SU-DHL-6 (cell line): ENCODE data around the gene LHPP.
A peak's percentile ranks its signal among the peaks of the same experiment; 100 is the strongest.

Experiments used
- H2AFZ ChIP-seq: fragments of 200-600 bp; sonication (generic); 2 replicates; pipeline ENCODE4 v1.6.1; 2014; ENCODE audit warnings: low read depth, mild to moderate bottlenecking, moderate library complexity, mixed read lengths, antibody characterized with exemption, low read length; ENCODE audit not compliant: severe bottlenecking
- H3F3A ChIP-seq: fragments of 200-600 bp; shearing (Covaris generic); 2 replicates; pipeline ENCODE4 v1.6.0; 2016; ENCODE audit warnings: antibody characterized with exemption, mild to moderate bottlenecking; ENCODE audit not compliant: insufficient read depth
- H3K27ac ChIP-seq: fragments of 200-600 bp; sonication (generic); 2 replicates; pipeline ENCODE4 v1.5.1; 2016; ENCODE audit warnings: low read depth, mild to moderate bottlenecking, low read length, moderate library complexity, mixed read lengths
- H3K27me3 ChIP-seq: fragments of 200-600 bp; sonication (generic), shearing (Covaris generic); 2 replicates; pipeline ENCODE4 v1.6.0; 2014; ENCODE audit warnings: mild to moderate bottlenecking, low read length
- H3K36me3 ChIP-seq: fragments of 200-600 bp; sonication (generic); 2 replicates; pipeline ENCODE4 v1.6.1; 2014; ENCODE audit warnings: mild to moderate bottlenecking, low read length, mixed read lengths
- H3K4me2 ChIP-seq: fragments of 300-600, 200-600 bp; shearing (Covaris generic), sonication (generic); 2 replicates; pipeline ENCODE4 v1.6.0; 2014; ENCODE audit warnings: low read length, low read depth, mild to moderate bottlenecking; ENCODE audit not compliant: poor library complexity, severe bottlenecking
- H3K4me3 ChIP-seq: fragments of 200-600 bp; sonication (generic); 2 replicates; pipeline ENCODE4 v1.5.1; 2014; ENCODE audit warnings: antibody characterized with exemption, low read length, mild to moderate bottlenecking, mixed read lengths; ENCODE audit not compliant: insufficient read depth, poor library complexity, severe bottlenecking
- H3K79me2 ChIP-seq: fragments of 200-600 bp; sonication (generic); 2 replicates; pipeline ENCODE4 v1.6.1; 2014; ENCODE audit warnings: mild to moderate bottlenecking, low read length, moderate library complexity; ENCODE audit not compliant: insufficient read depth
- H3K9ac ChIP-seq: fragments of 200-600 bp; sonication (generic); 2 replicates; pipeline ENCODE4 v1.7.0; 2014; ENCODE audit warnings: mild to moderate bottlenecking, low read length
- H3K9me2 ChIP-seq: fragments of 200-600 bp; sonication (generic); replicated peaks from 2 replicates; pipeline ENCODE4 v1.6.1; 2014; ENCODE audit warnings: low read length; ENCODE audit not compliant: insufficient read depth
- H3K9me3 ChIP-seq: fragments of 200-600 bp; sonication (generic); 2 replicates; pipeline ENCODE4 v1.6.1; 2014; ENCODE audit warnings: low read length, mixed read lengths; ENCODE audit not compliant: insufficient read depth
- H4K20me1 ChIP-seq: fragments of 200-600 bp; sonication (generic); 2 replicates; pipeline ENCODE4 v1.6.1; 2014; ENCODE audit warnings: low read depth, mild to moderate bottlenecking, antibody characterized with exemption, low read length, moderate library complexity, mixed read lengths
- CTCF ChIP-seq: fragments of 200-600 bp; sonication (generic); IDR thresholded peaks from one replicate; pipeline ENCODE4 v1.5.1; 2017; ENCODE audit warnings: antibody characterized with exemption, mild to moderate bottlenecking, low read length, moderate library complexity; ENCODE audit not compliant: insufficient read depth, poor library complexity, severe bottlenecking
- EZH2phosphoT487 ChIP-seq: fragments of 200-600 bp; sonication (generic), shearing (Covaris generic); conservative IDR thresholded peaks from 2 replicates; pipeline ENCODE4 v1.6.1; 2018; ENCODE audit warnings: mild to moderate bottlenecking, antibody characterized with exemption, low read length, moderate library complexity, mixed read lengths

The LHPP gene

DNA sequence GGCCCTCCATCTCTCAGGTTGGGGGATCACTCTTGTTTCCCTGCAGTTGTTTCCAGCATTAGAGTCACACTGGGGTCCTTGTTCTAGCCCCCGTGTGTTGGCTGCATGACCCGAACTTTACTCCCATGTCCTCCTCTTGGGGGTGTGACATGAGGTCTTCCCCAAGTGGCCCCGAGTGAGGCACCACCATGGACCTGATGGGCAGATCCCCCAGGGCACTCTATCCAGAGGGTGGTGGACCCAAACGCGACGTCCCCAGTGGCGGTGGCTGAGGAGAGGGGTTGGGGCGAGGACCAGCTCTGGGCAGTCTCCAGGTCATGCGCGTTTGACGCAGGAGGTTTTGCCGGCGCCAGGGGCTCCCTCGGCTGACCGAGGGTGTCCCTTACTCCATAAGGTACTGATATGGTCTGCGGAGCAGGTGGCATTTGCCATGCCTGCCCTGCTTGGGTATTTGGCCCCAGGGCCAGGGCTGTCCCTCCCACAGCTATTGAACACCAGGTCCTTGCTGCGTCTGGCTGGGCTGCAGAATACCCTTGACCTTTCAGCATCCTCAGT is 131.9 kb downstream of the LHPP start:
- no peaks in the 10 kb centered on the region for H4K20me1 ChIP-seq
- no peaks in the 10 kb centered on the region for H3K27me3 ChIP-seq
- no peak overlapping the region for H3K27ac ChIP-seq
- no peaks in the 10 kb centered on the region for H3K79me2 ChIP-seq
- H3F3A ChIP-seq = peaks cover 16% of the 10 kb centered on the region
- no peaks in the 10 kb centered on the region for H3K9me2 ChIP-seq
- no peak overlapping the region for H3K4me2 ChIP-seq
- no peak overlapping the region for H2AFZ ChIP-seq
- H3K9me3 ChIP-seq = no peaks in the 10 kb centered on the region
- no peaks in the 10 kb centered on the region for H3K36me3 ChIP-seq
- TF ChIP-seq CTCF (no peak), EZH2phosphoT487 (no peak)
- H3K9ac ChIP-seq = no peak overlapping the region
- no peak overlapping the region for H3K4me3 ChIP-seq

DNA sequence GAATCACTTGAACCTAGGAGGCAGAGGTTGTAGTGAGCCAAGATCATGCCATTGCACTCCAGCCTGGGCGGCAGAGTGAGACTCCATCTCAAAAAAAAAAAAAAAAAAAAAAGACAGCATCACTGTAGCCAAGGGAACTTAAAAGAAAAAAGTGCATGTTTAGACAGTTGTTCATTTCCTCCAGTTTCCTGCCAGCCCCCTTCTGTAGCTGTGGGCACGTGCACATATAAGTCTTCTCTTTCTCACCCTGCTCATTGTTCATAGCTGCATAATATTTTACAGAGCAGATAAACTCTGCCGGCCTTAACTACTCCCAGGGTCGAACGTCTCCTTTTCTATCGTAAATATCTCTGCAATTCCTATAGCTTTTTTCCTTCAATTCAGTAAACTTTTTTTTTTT is 132.6 kb downstream of the LHPP start:
- H3K9me3 ChIP-seq = no peaks in the 10 kb centered on the region
- no peak overlapping the region for H3K4me2 ChIP-seq
- no peaks in the 10 kb centered on the region for H3K27me3 ChIP-seq
- no peak overlapping the region for H2AFZ ChIP-seq
- H3K9me2 ChIP-seq = no peaks in the 10 kb centered on the region
- peaks cover 19% of the 10 kb centered on the region for H3F3A ChIP-seq
- no peak overlapping the region for H3K27ac ChIP-seq
- H3K9ac ChIP-seq = no peak overlapping the region
- TF ChIP-seq CTCF (no peak), EZH2phosphoT487 (no peak)
- H4K20me1 ChIP-seq = no peaks in the 10 kb centered on the region
- H3K4me3 ChIP-seq = no peak overlapping the region
- no peaks in the 10 kb centered on the region for H3K79me2 ChIP-seq
- H3K36me3 ChIP-seq = no peaks in the 10 kb centered on the region

DNA sequence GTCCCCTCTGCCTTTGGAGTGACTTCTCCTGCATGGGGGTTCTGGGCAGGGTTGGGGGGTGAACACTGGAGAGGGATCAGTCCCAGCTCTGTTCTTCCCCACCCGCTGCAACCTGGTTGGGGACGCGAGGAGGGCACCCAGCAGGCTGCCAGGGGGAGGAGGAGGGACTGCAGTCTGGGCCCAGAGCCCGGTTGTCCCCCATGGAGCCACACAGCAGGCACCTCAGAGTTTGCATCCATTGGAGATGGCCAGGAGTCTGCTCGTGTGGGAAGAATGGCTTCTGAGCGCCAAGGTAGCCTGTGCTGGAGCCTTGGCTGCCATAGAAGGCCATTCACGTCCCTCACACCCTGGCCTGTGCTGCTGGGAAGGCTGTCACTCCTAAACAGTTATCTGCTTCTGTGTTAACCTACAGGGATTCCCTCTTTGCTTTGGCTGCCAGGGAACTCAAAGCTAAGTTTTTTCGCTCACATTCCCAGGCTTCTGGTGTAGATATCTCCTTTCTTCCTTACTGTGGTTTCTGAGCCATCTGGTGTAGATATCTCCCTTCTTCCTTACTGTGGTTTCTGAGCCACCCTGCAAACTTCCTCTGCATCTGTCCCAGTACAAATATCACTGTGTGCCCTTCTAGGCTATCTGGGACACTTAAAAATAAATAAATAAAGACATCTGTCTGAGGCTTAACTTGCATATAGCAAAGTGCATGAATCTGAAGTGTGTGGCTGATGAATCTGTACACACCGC is 133.7 kb downstream of the LHPP start:
- Histone ChIP-seq H2AFZ (no peak overlapping the region), H3K4me2 (no peak overlapping the region), H4K20me1 (no peaks in the 10 kb centered on the region), H3K9me2 (no peaks in the 10 kb centered on the region), H3K9me3 (no peaks in the 10 kb centered on the region), H3K36me3 (no peaks in the 10 kb centered on the region), H3F3A (peaks cover 26% of the 10 kb centered on the region), H3K79me2 (no peaks in the 10 kb centered on the region), H3K27ac (0 out of 2 replicates have a peak overlapping the region, but pooled peaks have one; percentile 7), H3K27me3 (no peaks in the 10 kb centered on the region), H3K9ac (no peak overlapping the region), H3K4me3 (no peak overlapping the region)
- TF ChIP-seq EZH2phosphoT487 = no peak
- TF ChIP-seq CTCF = no peak
